SK-N-SH treated with all-trans-retinoic acid at 6 μM for 48 hours (cell line): Measurements from ENCODE around the gene BFSP2.

ENCODE experiments used
- ATAC-seq: fragments of 200-7000 bp; cut with Tn5 transposase; 3 replicates; pipeline ENCODE4 v1.9.1; 2020; ENCODE audit warnings: mild to moderate bottlenecking, moderate library complexity
- ARNTL ChIP-seq: fragments of 450-650 bp; formaldehyde crosslinking; IDR thresholded peaks from 2 replicates; pipeline ENCODE4 v1.5.0; 2020; ENCODE audit warnings: low read depth, mild to moderate bottlenecking, moderate library complexity, borderline replicate concordance
- CSDC2 ChIP-seq: fragments of 250-450 bp; sonication (Bioruptor Pico); IDR thresholded peaks from 2 replicates; pipeline ENCODE4 v1.5.0; 2020; ENCODE audit warnings: mild to moderate bottlenecking, moderate library complexity
- ESRRG ChIP-seq: fragments of 250-450 bp; sonication (Bioruptor Pico); IDR thresholded peaks from 2 replicates; pipeline ENCODE4 v1.6.1; 2021; ENCODE audit warnings: mild to moderate bottlenecking
- GLIS3 ChIP-seq: fragments of 250-450 bp; sonication (Bioruptor Pico); IDR thresholded peaks from 2 replicates; pipeline ENCODE4 v1.5.0; 2020; ENCODE audit warnings: mild to moderate bottlenecking, moderate library complexity
- ISL1 ChIP-seq: fragments of 250-450 bp; sonication (Bioruptor Pico); IDR thresholded peaks from 2 replicates; pipeline ENCODE4 v2.1.2; 2022; ENCODE audit warnings: mild to moderate bottlenecking, moderate library complexity
- OSR1 ChIP-seq: fragments of 250-450 bp; sonication (Bioruptor Pico); IDR thresholded peaks from 2 replicates; pipeline ENCODE4 v1.8.0; 2022; ENCODE audit warnings: moderate library complexity, mild to moderate bottlenecking, inconsistent platforms
- PATZ1 ChIP-seq: fragments of 250-450 bp; sonication (Bioruptor Pico); IDR thresholded peaks from 2 replicates; pipeline ENCODE4 v1.8.0; 2020; ENCODE audit warnings: mild to moderate bottlenecking, moderate library complexity, borderline replicate concordance
- POU6F1 ChIP-seq: fragments of 250-450 bp; sonication (Bioruptor Pico); IDR thresholded peaks from 2 replicates; pipeline ENCODE4 v1.8.0; 2021; ENCODE audit warnings: low read depth, mild to moderate bottlenecking, moderate library complexity, borderline replicate concordance
- PPARA ChIP-seq: fragments of 250-450 bp; sonication (Bioruptor Pico); IDR thresholded peaks from 2 replicates; pipeline ENCODE4 v1.5.0; 2020; ENCODE audit warnings: mild to moderate bottlenecking, borderline replicate concordance
- RARB ChIP-seq: fragments of 250-450 bp; sonication (Bioruptor Pico); IDR thresholded peaks from 2 replicates; pipeline ENCODE4 v1.8.0; 2021; ENCODE audit warnings: mild to moderate bottlenecking, moderate library complexity
- SNAI2 ChIP-seq: fragments of 250-450 bp; sonication (Bioruptor Pico); IDR thresholded peaks from 2 replicates; pipeline ENCODE4 v1.5.0; 2020; ENCODE audit warnings: mild to moderate bottlenecking, moderate library complexity
- TCF4 ChIP-seq: fragments of 250-450 bp; sonication (Bioruptor Pico); IDR thresholded peaks from 2 replicates; pipeline ENCODE4 v1.8.0; 2021; ENCODE audit warnings: mild to moderate bottlenecking, moderate library complexity, borderline replicate concordance
- TOX ChIP-seq: fragments of 250-450 bp; sonication (Bioruptor Pico); IDR thresholded peaks from 2 replicates; pipeline ENCODE4 v1.8.0; 2021; ENCODE audit warnings: mild to moderate bottlenecking, moderate library complexity, borderline replicate concordance
- ZC3H10 ChIP-seq: fragments of 250-450 bp; sonication (Bioruptor Pico); IDR thresholded peaks from 2 replicates; pipeline ENCODE4 v1.5.1; 2021; ENCODE audit warnings: mild to moderate bottlenecking, moderate library complexity
- ZFP3 ChIP-seq: fragments of 250-450 bp; sonication (Bioruptor Pico); IDR thresholded peaks from 2 replicates; pipeline ENCODE4 v1.5.0; 2020; ENCODE audit warnings: mild to moderate bottlenecking, moderate library complexity
- ZFP30 ChIP-seq: fragments of 450-650 bp; formaldehyde crosslinking; IDR thresholded peaks from 2 replicates; pipeline ENCODE4 v1.5.0; 2022; ENCODE audit warnings: mild to moderate bottlenecking, moderate library complexity
- ZNF565 ChIP-seq: fragments of 450-650 bp; formaldehyde crosslinking; conservative IDR thresholded peaks from 2 replicates; pipeline ENCODE4 v1.5.0; 2020; ENCODE audit warnings: low read depth, mild to moderate bottlenecking, moderate library complexity
- ZNF70 ChIP-seq: fragments of 450-650 bp; formaldehyde crosslinking; IDR thresholded peaks from 2 replicates; pipeline ENCODE4 v1.5.0; 2020; ENCODE audit warnings: mild to moderate bottlenecking, moderate library complexity
- ZNF8 ChIP-seq: fragments of 450-650 bp; formaldehyde crosslinking; IDR thresholded peaks from 2 replicates; pipeline ENCODE4 v1.5.0; 2020; ENCODE audit warnings: mild to moderate bottlenecking, moderate library complexity
- TF ChIP-seq, protein P1 (sequence below): fragments of 250-450 bp; sonication (Bioruptor Pico); IDR thresholded peaks from 2 replicates; pipeline ENCODE4 v1.5.1; 2021; ENCODE audit warnings: mild to moderate bottlenecking, moderate library complexity

BFSP2 gene

GRCh38 chr3:133490468-133491351, 90.9 kb downstream of the BFSP2 start (continued):
- TF ChIP-seq PATZ1 (CRISPR knock-in tag), result no peak
- TF ChIP-seq TOX, result no peak
- no peak for TF ChIP-seq ZNF8 (CRISPR knock-in tag)

DNA sequence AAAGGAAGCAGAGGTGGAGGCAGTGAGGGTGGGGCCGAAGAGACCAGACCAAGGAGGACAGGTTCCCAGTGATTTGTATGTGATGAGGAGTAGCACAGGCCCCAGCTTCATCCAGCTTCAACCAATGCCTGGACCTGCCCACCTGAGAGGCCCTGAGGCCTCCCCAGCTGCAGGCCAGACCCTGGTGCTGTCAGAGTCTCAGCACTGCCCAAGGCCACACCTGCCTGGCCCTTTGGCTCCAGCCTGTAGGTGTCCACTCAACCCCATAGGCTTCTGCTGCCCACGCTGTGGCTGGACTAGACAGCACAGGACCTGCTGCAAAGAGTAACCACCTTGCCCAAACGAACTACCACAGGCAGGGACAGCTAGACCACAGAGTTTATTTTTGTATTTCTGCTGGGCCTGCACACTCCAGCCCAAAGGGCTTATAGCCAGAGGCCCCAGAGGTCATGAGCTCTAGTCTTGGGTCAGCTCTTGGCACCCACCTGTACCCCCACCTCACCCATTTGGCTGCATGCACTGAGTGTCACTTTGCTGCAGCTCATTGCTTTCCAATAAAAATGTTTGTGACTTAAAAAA, 91.7 kb downstream of the BFSP2 start:
- no peak for TF ChIP-seq ZNF8 (CRISPR knock-in tag)
- TF ChIP-seq, all 23 proteins: peak for 0
- ATAC-seq, result no peak

DNA sequence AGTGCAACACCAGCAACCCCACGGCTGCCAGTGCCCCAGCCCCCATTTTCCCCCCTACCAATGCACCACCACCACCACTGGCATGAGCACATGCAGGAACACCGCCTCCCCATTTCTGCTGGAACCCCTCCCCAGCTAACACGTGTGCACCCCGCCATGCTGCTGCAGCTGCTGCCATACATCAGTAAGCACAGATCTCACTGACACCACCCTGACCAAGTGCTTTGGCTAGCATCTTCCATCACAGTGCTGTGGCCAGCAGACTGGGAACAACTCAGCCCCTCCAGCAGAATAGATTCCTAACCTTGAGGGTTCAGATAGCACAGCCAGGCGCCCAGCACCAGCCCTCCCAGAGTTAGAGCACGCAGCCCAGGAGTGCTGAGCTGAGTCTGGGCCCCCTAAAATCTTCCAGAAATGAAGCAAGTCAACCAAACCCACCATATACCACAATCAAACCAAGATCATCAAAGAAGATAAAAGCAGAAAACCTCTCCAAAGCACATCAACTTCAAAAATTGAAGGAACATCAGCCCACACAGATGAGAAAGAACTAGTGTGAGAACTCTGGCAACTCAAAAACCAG, 92.4 kb downstream of the BFSP2 start:
- ATAC-seq, result no peak

GRCh38 chr3:133494469-133494868, 94.6 kb downstream of the BFSP2 start:
- ATAC-seq, result peak; percentile 64
- TF ChIP-seq POU6F1 (CRISPR knock-in tag), result no peak
- no peak for TF ChIP-seq ZFP3 (CRISPR knock-in tag)
- no peak for TF ChIP-seq ZNF565 (CRISPR knock-in tag)
- no peak for TF ChIP-seq ISL1 (CRISPR knock-in tag)
- TF ChIP-seq ZNF70 (CRISPR knock-in tag), result no peak
- no peak for TF ChIP-seq TOX
- no peak for TF ChIP-seq ZNF8 (CRISPR knock-in tag)
- no peak for TF ChIP-seq ZFP30
- no peak for TF ChIP-seq ESRRG (CRISPR knock-in tag)
- no peak for TF ChIP-seq ZC3H10 (CRISPR knock-in tag)
- TF ChIP-seq ARNTL (CRISPR knock-in tag), result no peak
- TF ChIP-seq, protein P1, sequence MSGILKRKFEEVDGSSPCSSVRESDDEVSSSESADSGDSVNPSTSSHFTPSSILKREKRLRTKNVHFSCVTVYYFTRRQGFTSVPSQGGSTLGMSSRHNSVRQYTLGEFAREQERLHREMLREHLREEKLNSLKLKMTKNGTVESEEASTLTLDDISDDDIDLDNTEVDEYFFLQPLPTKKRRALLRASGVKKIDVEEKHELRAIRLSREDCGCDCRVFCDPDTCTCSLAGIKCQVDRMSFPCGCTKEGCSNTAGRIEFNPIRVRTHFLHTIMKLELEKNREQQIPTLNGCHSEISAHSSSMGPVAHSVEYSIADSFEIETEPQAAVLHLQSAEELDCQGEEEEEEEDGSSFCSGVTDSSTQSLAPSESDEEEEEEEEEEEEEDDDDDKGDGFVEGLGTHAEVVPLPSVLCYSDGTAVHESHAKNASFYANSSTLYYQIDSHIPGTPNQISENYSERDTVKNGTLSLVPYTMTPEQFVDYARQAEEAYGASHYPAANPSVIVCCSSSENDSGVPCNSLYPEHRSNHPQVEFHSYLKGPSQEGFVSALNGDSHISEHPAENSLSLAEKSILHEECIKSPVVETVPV (CRISPR knock-in tag), result no peak
- no peak for TF ChIP-seq CSDC2 (CRISPR knock-in tag)

More for the DNA sequence above, 92.4 kb downstream of the BFSP2 start:
- TF ChIP-seq POU6F1 (CRISPR knock-in tag) (no peak), ZNF565 (CRISPR knock-in tag) (no peak), ESRRG (CRISPR knock-in tag) (no peak), ARNTL (CRISPR knock-in tag) (no peak), PATZ1 (CRISPR knock-in tag) (no peak), TOX (no peak), ZFP3 (CRISPR knock-in tag) (no peak), ZC3H10 (CRISPR knock-in tag) (no peak), CSDC2 (CRISPR knock-in tag) (no peak), OSR1 (no peak), ZNF8 (CRISPR knock-in tag) (no peak), SNAI2 (CRISPR knock-in tag) (no peak), GLIS3 (CRISPR knock-in tag) (no peak), TCF4 (CRISPR knock-in tag) (no peak), PPARA (CRISPR knock-in tag) (no peak), RARB (CRISPR knock-in tag) (no peak)
- TF ChIP-seq, protein P1 (CRISPR knock-in tag), result no peak
- TF ChIP-seq, all 23 proteins: peak for 0
